H1 (cell line): ENCODE data around the gene SLC27A1. TPM values are rescaled to one million over a fixed set of nuclear protein-coding genes. Genes with fewer than 3 reads are reported as not detected.

ENCODE experiments used
- CTCF ChIA-PET: fragments of 300-600 bp; sonication (Branson Sonifier 250); formaldehyde crosslinking; loops from one replicate; lab custom pipeline; 2021; ENCODE audit not compliant: partially characterized antibody; lab: Charles Lee
- POLR2A ChIA-PET: fragments of 300-600 bp; sonication (Branson Sonifier 250); formaldehyde crosslinking; loops from one replicate; lab custom pipeline; 2021; ENCODE audit warnings: inconsistent platforms; ENCODE audit not compliant: partially characterized antibody; lab: Charles Lee
- DNase-seq, 2 experiments: peaks; one replicate each; pipeline versions ENCODE4 v3.0.0 to v3.0.0-alpha.2; 2010 to 2022; ENCODE audit warnings: low spot score in 2 of 2, low read depth in 1 of 2, mixed read lengths in 1 of 2
- FAIRE-seq: peaks from 2 replicates; lab custom pipeline; 2011; peaks lifted over from hg19 to GRCh38; lab: Jason Lieb, UNC
- H2AFZ ChIP-seq: 2 replicates; pipeline ENCODE4 v1.8.1; 2012; ENCODE audit warnings: low read length, inconsistent platforms
- H2AK5ac ChIP-seq: 2 replicates; pipeline ENCODE4 v1.6.1; 2013; ENCODE audit warnings: low read depth, low read length
- H2BK120ac ChIP-seq: replicated peaks from 2 replicates; pipeline ENCODE3; 2013; ENCODE audit warnings: low read depth, low read length, inconsistent platforms
- H2BK12ac ChIP-seq: 2 replicates; pipeline ENCODE4 v1.6.1; 2013; ENCODE audit warnings: low read depth, low read length
- H2BK15ac ChIP-seq: 2 replicates; pipeline ENCODE4 v1.6.1; 2013; ENCODE audit warnings: low read length
- H2BK20ac ChIP-seq: 2 replicates; pipeline ENCODE4 v1.6.1; 2013; ENCODE audit warnings: low read length
- H2BK5ac ChIP-seq: 2 replicates; pipeline ENCODE4 v1.6.1; 2013; ENCODE audit warnings: low read depth, low read length
- H3K14ac ChIP-seq: 2 replicates; pipeline ENCODE4 v1.6.1; 2013; ENCODE audit warnings: inconsistent platforms; ENCODE audit not compliant: insufficient read length
- H3K18ac ChIP-seq: 2 replicates; pipeline ENCODE4 v1.6.1; 2013; ENCODE audit warnings: low read length; ENCODE audit errors: extremely low read depth
- H3K23ac ChIP-seq: 2 replicates; pipeline ENCODE4 v1.6.1; 2013; ENCODE audit warnings: inconsistent platforms; ENCODE audit not compliant: insufficient read length
- H3K23me2 ChIP-seq: 2 replicates; pipeline ENCODE4 v1.6.1; 2013; ENCODE audit warnings: low read depth, low read length
- H3K27ac ChIP-seq: 2 replicates; pipeline ENCODE4 v1.6.1; 2011; ENCODE audit warnings: low read depth, low read length, inconsistent platforms
- H3K27me3 ChIP-seq, 4 experiments: replicated peaks in 1 of 4; 1 replicate in 1 of 4; 2 replicates in 3 of 4; pipeline versions ENCODE4 v1.6.1 to v1.8.1; 2011 to 2013; ENCODE audit warnings: low read length in 3 of 4, mild to moderate bottlenecking in 3 of 4, inconsistent platforms in 2 of 4, mixed read lengths in 2 of 4, moderate library complexity in 1 of 4; ENCODE audit not compliant: control insufficient read depth in 3 of 4, insufficient read depth in 3 of 4; ENCODE audit errors: extremely low read depth in 1 of 4
- H3K36me3 ChIP-seq, 4 experiments: 2 replicates each; pipeline versions ENCODE4 v1.6.1 to v1.8.1; 2011 to 2013; ENCODE audit warnings: mild to moderate bottlenecking in 4 of 4, low read length in 3 of 4, moderate library complexity in 2 of 4, control low read depth in 1 of 4, inconsistent platforms in 1 of 4; ENCODE audit not compliant: insufficient read depth in 4 of 4, control insufficient read depth in 2 of 4
- H3K4ac ChIP-seq: replicated peaks from 2 replicates; pipeline ENCODE3; 2013; ENCODE audit warnings: low read length, low read depth, mixed read lengths, inconsistent platforms; ENCODE audit not compliant: insufficient read length
- H3K4me1 ChIP-seq, 4 experiments: replicated peaks in 1 of 4; 1 replicate in 1 of 4; 2 replicates in 3 of 4; pipeline versions ENCODE4 v1.6.1 to v1.8.1; 2011 to 2013; ENCODE audit warnings: low read length in 3 of 4, inconsistent platforms in 2 of 4, mixed read lengths in 1 of 4; ENCODE audit not compliant: insufficient read depth in 4 of 4, control insufficient read depth in 3 of 4
- H3K4me2 ChIP-seq, 2 experiments: 2 replicates each; pipeline versions ENCODE4 v1.6.1 to v1.8.1; 2011 to 2013; ENCODE audit warnings: low read depth in 2 of 2, low read length in 2 of 2, control low read depth in 1 of 2, inconsistent platforms in 1 of 2, mild to moderate bottlenecking in 1 of 2; ENCODE audit not compliant: insufficient read depth in 1 of 2
- H3K4me3 ChIP-seq, 4 experiments: fragments of 200-600, 300-600 bp in 1 of 4; sonication (generic), shearing (Covaris generic), sonication (Bioruptor Twin) in 1 of 4; 2 replicates each; pipeline versions ENCODE4 v1.5.1 to v1.8.1; 2011 to 2016; ENCODE audit warnings: low read length in 4 of 4, low read depth in 3 of 4, control low read depth in 2 of 4, inconsistent platforms in 2 of 4, mild to moderate bottlenecking in 2 of 4, mixed read lengths in 1 of 4, moderate library complexity in 1 of 4; ENCODE audit not compliant: insufficient read depth in 2 of 4; ENCODE audit errors: extremely low read depth in 1 of 4
- H3K56ac ChIP-seq: replicated peaks from 2 replicates; pipeline ENCODE3; 2013; ENCODE audit warnings: low read depth, mild to moderate bottlenecking, mixed read lengths, low read length, inconsistent platforms; ENCODE audit not compliant: insufficient read length
- H3K79me1 ChIP-seq: 2 replicates; pipeline ENCODE4 v1.6.1; 2013; ENCODE audit warnings: low read depth, low read length, control low read depth
- H3K79me2 ChIP-seq, 2 experiments: 2 replicates each; pipeline versions ENCODE4 v1.6.1 to v1.8.1; 2012 to 2013; ENCODE audit warnings: low read length in 2 of 2, mild to moderate bottlenecking in 2 of 2, inconsistent platforms in 1 of 2; ENCODE audit not compliant: insufficient read depth in 2 of 2, control insufficient read depth in 1 of 2
- H3K9ac ChIP-seq, 4 experiments: replicated peaks in 1 of 4; 1 replicate in 1 of 4; 2 replicates in 3 of 4; pipeline versions ENCODE4 v1.6.1 to v1.8.1; 2011 to 2013; ENCODE audit warnings: low read depth in 3 of 4, low read length in 3 of 4, control low read depth in 2 of 4, mild to moderate bottlenecking in 2 of 4, moderate library complexity in 2 of 4, inconsistent platforms in 1 of 4; ENCODE audit errors: extremely low read depth in 1 of 4
- H3K9me3 ChIP-seq, 2 experiments: 2 replicates each; pipeline versions ENCODE4 v1.6.1 to v1.8.1; 2012 to 2013; ENCODE audit warnings: mild to moderate bottlenecking in 2 of 2, moderate library complexity in 2 of 2, control low read depth in 1 of 2, inconsistent platforms in 1 of 2, low read depth in 1 of 2, low read length in 1 of 2, mixed read lengths in 1 of 2; ENCODE audit not compliant: insufficient read depth in 2 of 2
- H4K20me1 ChIP-seq, 2 experiments: replicated peaks in 1 of 2; 2 replicates each; pipeline versions ENCODE3 to v1.8.1; 2011 to 2013; ENCODE audit warnings: inconsistent platforms in 2 of 2, low read length in 2 of 2, mild to moderate bottlenecking in 1 of 2; ENCODE audit not compliant: insufficient read depth in 2 of 2, control insufficient read depth in 1 of 2
- H4K5ac ChIP-seq: 2 replicates; pipeline ENCODE4 v1.6.1; 2013; ENCODE audit warnings: low read length, low read depth, mixed read lengths, inconsistent platforms; ENCODE audit not compliant: insufficient read length
- H4K8ac ChIP-seq: 2 replicates; pipeline ENCODE4 v1.8.0; 2013; ENCODE audit warnings: mild to moderate bottlenecking, moderate library complexity, low read length, inconsistent platforms; ENCODE audit not compliant: insufficient read depth; ENCODE audit errors: extremely low read depth
- H4K91ac ChIP-seq: replicated peaks from 2 replicates; pipeline ENCODE3; 2013; ENCODE audit warnings: low read length, mixed read lengths, inconsistent platforms; ENCODE audit not compliant: insufficient read length
- BCL11A ChIP-seq, 2 experiments: IDR thresholded peaks; one replicate each; pipeline ENCODE4 v1.6.1; 2011; ENCODE audit warnings: low read depth in 2 of 2, low read length in 2 of 2, mild to moderate bottlenecking in 2 of 2
- CHD1 ChIP-seq: IDR thresholded peaks from 2 replicates; pipeline ENCODE4 v1.6.1; 2012; ENCODE audit warnings: low read depth, low read length, improper control_type of control experiment
- CREB1 ChIP-seq: IDR thresholded peaks from 2 replicates; pipeline ENCODE4 v1.6.1; 2012; ENCODE audit warnings: inconsistent platforms
- EGR1 ChIP-seq: IDR thresholded peaks from 2 replicates; pipeline ENCODE4 v1.6.1; 2011; ENCODE audit warnings: low read depth, low read length, borderline replicate concordance
- GTF2F1 ChIP-seq: IDR thresholded peaks from 2 replicates; pipeline ENCODE4 v1.6.1; 2012; ENCODE audit warnings: low read depth, low read length, improper control_type of control experiment, borderline replicate concordance
- JUN ChIP-seq: IDR thresholded peaks from 2 replicates; pipeline ENCODE4 v1.6.1; 2011; ENCODE audit warnings: low read depth, mild to moderate bottlenecking, improper control_type of control experiment, low read length
- POU5F1 ChIP-seq: IDR thresholded peaks from 2 replicates; pipeline ENCODE4 v1.6.1; 2011; ENCODE audit warnings: low read depth, mild to moderate bottlenecking, low read length, moderate library complexity
- TBP ChIP-seq: IDR thresholded peaks from 2 replicates; pipeline ENCODE4 v1.6.1; 2011; ENCODE audit warnings: low read depth, low read length, improper control_type of control experiment
- WGBS, 2 experiments: shearing (Covaris generic) in 1 of 2; methylation state at CpG; one replicate each; pipeline versions ENCODE4 v1.1.6 to v1.1.7; 2013 to 2015; ENCODE audit warnings: low lambda C conversion rate in 2 of 2, mixed read lengths in 2 of 2, inconsistent platforms in 1 of 2, low coverage in 1 of 2, missing lambda C conversion rate in 1 of 2; ENCODE audit not compliant: insufficient replicate concordance in 2 of 2, insufficient coverage in 1 of 2, insufficient read length in 1 of 2; ENCODE audit errors: extremely low coverage in 1 of 2, missing lambda C conversion rate in 1 of 2; 5-methylcytosine and 5-hydroxymethylcytosine counted together
- polyA plus RNA-seq, 7 experiments: library from polyadenylated mRNA; depleted of rRNA in 3 of 7; stranded (reverse) in 5 of 7; unstranded in 2 of 7; fragments of >200 nt in 5 of 7; fragments of 200-250 nt in 2 of 7; gene quantifications; 1 replicate in 5 of 7; 2 replicates in 1 of 7; 4 replicates in 1 of 7; pipeline versions ENCODE4 v1.2.1 to v1.2.3, GENCODE V29; 2011 to 2013; ENCODE audit warnings: missing spikeins in 2 of 7, mixed read lengths in 2 of 7
- total RNA-seq: library from RNA; stranded (reverse); fragmentation: NEBNext Ultra II Directional; extraction: Animal tissue kit (Norgen Biotek cat#: 25700); gene quantifications from 2 replicates; pipeline ENCODE4 v1.2.1, GENCODE V29; 2021

The SLC27A1 gene
- total and polyA plus RNA-seq, 2 of the 8 experiments (the other 6 are each of a cell fraction or from before 2014, with no cell fraction given) = 7.5 to 9.1 TPM

GRCh38 chr19:17481986-17482385 is 11.7 kb downstream of the SLC27A1 start:
- Histone ChIP-seq H3K14ac (peak overlapping the region; percentile 68), H3K18ac (no peak overlapping the region), H4K91ac (no peak overlapping the region), H3K56ac (no peak overlapping the region), H2BK20ac (peak overlapping the region; percentile 48; the same call in 1 of the 2 replicates), H3K4me2 (no peak overlapping the region), H2BK12ac (no peak overlapping the region), H3K23ac (no peak overlapping the region), H3K27ac (no peak overlapping the region), H2BK5ac (no peak overlapping the region), H3K23me2 (no peaks in the 10 kb centered on the region), H3K4ac (no peak overlapping the region), H3K4me1 (peaks cover 0 to 6% (median 1%) of the 10 kb centered on the region in 4 experiments; a peak in 6 of 7 replicates), H4K5ac (no peak overlapping the region), H4K8ac (no peak overlapping the region), H3K4me3 (no peak overlapping the region), H2BK120ac (peak overlapping the region; percentile 43), H3K79me2 (no peaks in the 10 kb centered on the region), H4K20me1 (no peaks in the 10 kb centered on the region), H3K9ac (no peak overlapping the region), H2BK15ac (no peak overlapping the region), H3K79me1 (no peaks in the 10 kb centered on the region; the same call in 1 of the 2 replicates), H3K9me3 (no peaks in the 10 kb centered on the region), H3K27me3 (no peaks in the 10 kb centered on the region), H2AFZ (no peak overlapping the region), H2AK5ac (no peak overlapping the region), H3K36me3 (no peaks in the 10 kb centered on the region)
- no peak for TF ChIP-seq CREB1
- TF ChIP-seq TBP = no peak
- no peak for TF ChIP-seq BCL11A (IDR thresholded peaks at IDR 0.05; ENCODE audit: low read depth in 2 of 2, low read length in 2 of 2)
- no peak for TF ChIP-seq JUN
- TF ChIP-seq POU5F1 = no peak
- no peak for TF ChIP-seq CHD1
- no peak for TF ChIP-seq GTF2F1
- no peak for TF ChIP-seq EGR1
- FAIRE-seq (no peak), DNase-seq (no peak)
- WGBS, 2 experiments = 86% methylated on average over 13 of the region's 13 CpGs; no CpG with 5 or more reads in 1 of the 2 experiments
- POLR2A ChIA-PET = interaction anchor here (0.6 to 1.5 kb wide), 4 partner anchors 10 to 376 kb away, joined by 3 to 4 read pairs (median 3); partner anchors contain the start of gene PGLS
- CTCF ChIA-PET = interaction anchor here (3.0 kb wide), 1 partner anchor 14 kb away, joined by 9 read pairs; no protein-coding TSS in a partner anchor
